Spleen (tissue), 7 donors: Measurements from ENCODE around the gene TPPP3.

Experiments used
- POLR2A ChIP-seq, 3 donors: fragments of 450-650 bp; IDR thresholded peaks; one replicate each; pipeline ENCODE4 v1.5.1; 2017; ENCODE audit warnings: antibody characterized with exemption in 3 of 3, mild to moderate bottlenecking in 1 of 3
- POLR2AphosphoS5 ChIP-seq, 3 donors: sonication (generic); formaldehyde crosslinking; IDR thresholded peaks; one replicate each; pipeline ENCODE4 v1.5.1; 2017; ENCODE audit warnings: antibody characterized with exemption in 3 of 3
- TF ChIP-seq, protein P1 (sequence below), 11 experiments: fragments of 200-600 bp in 7 of 11; fragments of 450-650 bp in 4 of 11; sonication (generic) in 4 of 11; IDR thresholded peaks in 8 of 11; conservative IDR thresholded peaks in 3 of 11; 1 replicate in 7 of 11; 2 replicates in 4 of 11; pipeline versions ENCODE4 v1.4.0 to v1.8.0; 2016 to 2021; ENCODE audit warnings: antibody characterized with exemption in 11 of 11, inconsistent platforms in 4 of 11, mild to moderate bottlenecking in 1 of 11
- donor health status: DM: no; HTN: no; CAD: no; lungs with moderate emphysema.
- donor health status: DM: no; HTN: no; CAD: no.
- donor health status: DM: no; HTN: no; CAD: no.

DNA sequence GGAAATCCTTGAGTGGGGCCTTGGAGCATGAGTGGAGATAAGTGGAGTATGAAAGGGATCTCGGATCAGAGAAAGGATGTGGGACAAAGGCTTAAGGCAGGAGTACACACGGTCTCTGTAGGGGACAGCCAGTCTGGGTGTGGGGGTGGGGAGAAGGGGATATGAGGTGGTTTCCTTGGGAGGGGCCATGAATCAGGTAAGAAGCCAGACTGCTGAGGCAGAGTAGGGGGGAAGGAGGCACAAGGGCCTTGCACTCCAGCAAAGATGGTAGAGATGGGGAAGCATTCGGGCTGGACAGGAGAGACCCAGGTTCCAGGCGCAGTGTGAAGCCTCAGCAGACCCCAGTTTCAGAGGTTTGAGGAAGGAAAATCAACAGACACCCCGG lies 39.2 kb upstream of the TPPP3 start:
- no peak for TF ChIP-seq POLR2A (IDR thresholded peaks at IDR 0.05)
- TF ChIP-seq, protein P1, sequence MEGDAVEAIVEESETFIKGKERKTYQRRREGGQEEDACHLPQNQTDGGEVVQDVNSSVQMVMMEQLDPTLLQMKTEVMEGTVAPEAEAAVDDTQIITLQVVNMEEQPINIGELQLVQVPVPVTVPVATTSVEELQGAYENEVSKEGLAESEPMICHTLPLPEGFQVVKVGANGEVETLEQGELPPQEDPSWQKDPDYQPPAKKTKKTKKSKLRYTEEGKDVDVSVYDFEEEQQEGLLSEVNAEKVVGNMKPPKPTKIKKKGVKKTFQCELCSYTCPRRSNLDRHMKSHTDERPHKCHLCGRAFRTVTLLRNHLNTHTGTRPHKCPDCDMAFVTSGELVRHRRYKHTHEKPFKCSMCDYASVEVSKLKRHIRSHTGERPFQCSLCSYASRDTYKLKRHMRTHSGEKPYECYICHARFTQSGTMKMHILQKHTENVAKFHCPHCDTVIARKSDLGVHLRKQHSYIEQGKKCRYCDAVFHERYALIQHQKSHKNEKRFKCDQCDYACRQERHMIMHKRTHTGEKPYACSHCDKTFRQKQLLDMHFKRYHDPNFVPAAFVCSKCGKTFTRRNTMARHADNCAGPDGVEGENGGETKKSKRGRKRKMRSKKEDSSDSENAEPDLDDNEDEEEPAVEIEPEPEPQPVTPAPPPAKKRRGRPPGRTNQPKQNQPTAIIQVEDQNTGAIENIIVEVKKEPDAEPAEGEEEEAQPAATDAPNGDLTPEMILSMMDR (IDR thresholded peaks at IDR 0.05 in 8 of 11, conservative IDR thresholded peaks at IDR 0.05 in 3 of 11) = no peak
- TF ChIP-seq POLR2AphosphoS5 (IDR thresholded peaks at IDR 0.05) = no peak
